Smooth muscle cell (in vitro differentiated cells): ENCODE measurements around the gene BIRC6. TPM values are rescaled to one million over a fixed set of nuclear protein-coding genes. Genes with fewer than 3 reads are reported as not detected.
A peak's percentile ranks its signal among the peaks of the same experiment; 100 is the strongest.

Experiments
- DNase-seq: peaks from one replicate; lab custom pipeline; 2025; ENCODE audit not compliant: unreplicated experiment; lab: John Stamatoyannopoulos, UW
- H2AFZ ChIP-seq: fragments of 200-600 bp; sonication (generic); 2 replicates; pipeline ENCODE4 v1.6.0; 2016; ENCODE audit warnings: antibody characterized with exemption, low read depth, mild to moderate bottlenecking
- H3F3A ChIP-seq: fragments of 200-600 bp; sonication (generic); 2 replicates; pipeline ENCODE4 v1.6.0; 2017; ENCODE audit warnings: antibody characterized with exemption, low read depth
- H3K27ac ChIP-seq: fragments of 200-600 bp; sonication (generic); 2 replicates; pipeline ENCODE4 v1.5.1; 2016; ENCODE audit warnings: low read depth, mild to moderate bottlenecking
- H3K27me3 ChIP-seq: fragments of 200-600 bp; sonication (generic); 2 replicates; pipeline ENCODE4 v1.6.1; 2016; ENCODE audit warnings: low read depth, mild to moderate bottlenecking
- H3K36me3 ChIP-seq: fragments of 200-600 bp; sonication (generic); 2 replicates; pipeline ENCODE4 v1.5.1; 2016; ENCODE audit warnings: low read depth
- H3K4me1 ChIP-seq: fragments of 200-600 bp; sonication (generic); 2 replicates; pipeline ENCODE4 v1.5.1; 2016; ENCODE audit warnings: low read depth
- H3K4me2 ChIP-seq: fragments of 200-600 bp; sonication (generic); 2 replicates; pipeline ENCODE4 v1.6.0; 2016; ENCODE audit warnings: mild to moderate bottlenecking
- H3K4me3 ChIP-seq: fragments of 200-600 bp; sonication (generic); 2 replicates; pipeline ENCODE4 v1.5.1; 2016; ENCODE audit warnings: mild to moderate bottlenecking
- H3K79me2 ChIP-seq: fragments of 200-600 bp; sonication (generic); 2 replicates; pipeline ENCODE4 v1.6.0; 2016; ENCODE audit warnings: low read depth, mild to moderate bottlenecking
- H3K9ac ChIP-seq: fragments of 200-600 bp; sonication (generic); 2 replicates; pipeline ENCODE4 v1.6.0; 2016; ENCODE audit warnings: low read depth
- H3K9me3 ChIP-seq: fragments of 200-600 bp; sonication (generic); replicated peaks from 2 replicates; pipeline ENCODE4 v1.5.1; 2016; ENCODE audit warnings: low read depth
- H4K20me1 ChIP-seq: fragments of 200-600 bp; sonication (generic); 2 replicates; pipeline ENCODE4 v1.6.0; 2016; ENCODE audit warnings: low read depth
- WGBS: methylation state at CpG from one replicate; pipeline ENCODE4 v1.1.7; 2016; ENCODE audit warnings: low lambda C conversion rate; 5-methylcytosine and 5-hydroxymethylcytosine counted together
- polyA plus RNA-seq: library from polyadenylated mRNA; unstranded; fragments of >200 nt; fragmentation: Nextera tagmentation; extraction: Ambion mirVana; gene quantifications from 2 replicates; pipeline ENCODE4 v1.2.1, GENCODE V29; 2016
- total RNA-seq: library from RNA; depleted of rRNA; stranded (reverse); fragments of >200 nt; gene quantifications from 2 replicates; pipeline ENCODE4 v1.2.3, GENCODE V29; 2014
- TF ChIP-seq, protein P1 (sequence below): fragments of 200-600 bp; sonication (generic); IDR thresholded peaks from 2 replicates; pipeline ENCODE4 v1.5.1; 2017; ENCODE audit warnings: borderline replicate concordance, mild to moderate bottlenecking, antibody characterized with exemption; ENCODE audit not compliant: insufficient read depth, poor library complexity, severe bottlenecking

BIRC6 gene
- total and polyA plus RNA-seq, 2 experiments from 2014 or later = 12.4 to 79.8 TPM

- Histone ChIP-seq H3K27me3 (no peaks in the 10 kb centered on the region), H2AFZ (no peak overlapping the region), H3K4me2 (no peak overlapping the region), H4K20me1 (no peaks in the 10 kb centered on the region), H3K4me1 (no peaks in the 10 kb centered on the region), H3K4me3 (no peak overlapping the region), H3K27ac (peak overlapping the region; percentile 14), H3K36me3 (peaks cover 49% of the 10 kb centered on the region), H3K9me3 (no peaks in the 10 kb centered on the region), H3K9ac (no peak overlapping the region), H3K79me2 (peaks cover 7% of the 10 kb centered on the region), H3F3A (no peaks in the 10 kb centered on the region)
- DNase-seq = no peak
- 96% methylated on average over 8 of the region's 8 CpGs for WGBS
- TF ChIP-seq, protein P1, sequence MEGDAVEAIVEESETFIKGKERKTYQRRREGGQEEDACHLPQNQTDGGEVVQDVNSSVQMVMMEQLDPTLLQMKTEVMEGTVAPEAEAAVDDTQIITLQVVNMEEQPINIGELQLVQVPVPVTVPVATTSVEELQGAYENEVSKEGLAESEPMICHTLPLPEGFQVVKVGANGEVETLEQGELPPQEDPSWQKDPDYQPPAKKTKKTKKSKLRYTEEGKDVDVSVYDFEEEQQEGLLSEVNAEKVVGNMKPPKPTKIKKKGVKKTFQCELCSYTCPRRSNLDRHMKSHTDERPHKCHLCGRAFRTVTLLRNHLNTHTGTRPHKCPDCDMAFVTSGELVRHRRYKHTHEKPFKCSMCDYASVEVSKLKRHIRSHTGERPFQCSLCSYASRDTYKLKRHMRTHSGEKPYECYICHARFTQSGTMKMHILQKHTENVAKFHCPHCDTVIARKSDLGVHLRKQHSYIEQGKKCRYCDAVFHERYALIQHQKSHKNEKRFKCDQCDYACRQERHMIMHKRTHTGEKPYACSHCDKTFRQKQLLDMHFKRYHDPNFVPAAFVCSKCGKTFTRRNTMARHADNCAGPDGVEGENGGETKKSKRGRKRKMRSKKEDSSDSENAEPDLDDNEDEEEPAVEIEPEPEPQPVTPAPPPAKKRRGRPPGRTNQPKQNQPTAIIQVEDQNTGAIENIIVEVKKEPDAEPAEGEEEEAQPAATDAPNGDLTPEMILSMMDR = no peak
These were observed 122.2 kb downstream of the BIRC6 start for GRCh38 chr2:32478889-32479620.

GRCh38 chr2:32479993-32480392, 123.2 kb downstream of the BIRC6 start:
- no peaks in the 10 kb centered on the region for H3F3A ChIP-seq
- H3K27me3 ChIP-seq = no peaks in the 10 kb centered on the region
- H3K9ac ChIP-seq = no peak overlapping the region
- H4K20me1 ChIP-seq = no peaks in the 10 kb centered on the region
- H3K4me3 ChIP-seq = no peak overlapping the region
- WGBS = 95% methylated on average over 5 of the region's 5 CpGs
- DNase-seq = no peak
- no peak overlapping the region for H2AFZ ChIP-seq
- TF ChIP-seq, protein P1 = no peak
- H3K36me3 ChIP-seq = peaks cover 46% of the 10 kb centered on the region
- no peaks in the 10 kb centered on the region for H3K9me3 ChIP-seq
- no peak overlapping the region for H3K27ac ChIP-seq
- no peaks in the 10 kb centered on the region for H3K4me1 ChIP-seq
- peaks cover 5% of the 10 kb centered on the region for H3K79me2 ChIP-seq
- H3K4me2 ChIP-seq = no peak overlapping the region

- no peak for DNase-seq
- no peaks in the 10 kb centered on the region for H3K4me1 ChIP-seq
- WGBS = 95% methylated on average over 4 of the region's 4 CpGs
- TF ChIP-seq, protein P1 = no peak
- no peak overlapping the region for H3K27ac ChIP-seq
- H3K36me3 ChIP-seq = peaks cover 46% of the 10 kb centered on the region
- H3K27me3 ChIP-seq = no peaks in the 10 kb centered on the region
- H3F3A ChIP-seq = no peaks in the 10 kb centered on the region
- H3K4me3 ChIP-seq = no peak overlapping the region
- H3K9ac ChIP-seq = no peak overlapping the region
- no peaks in the 10 kb centered on the region for H3K9me3 ChIP-seq
- peaks cover 5% of the 10 kb centered on the region for H3K79me2 ChIP-seq
- H2AFZ ChIP-seq = no peak overlapping the region
- no peak overlapping the region for H3K4me2 ChIP-seq
- peaks cover 8% of the 10 kb centered on the region for H4K20me1 ChIP-seq
These were observed 125.6 kb downstream of the BIRC6 start for GRCh38 chr2:32482471-32482870.

GRCh38 chr2:32484937-32485336, 128.1 kb downstream of the BIRC6 start:
- Histone ChIP-seq H3K27ac (peak overlapping the region; percentile 81), H3K4me2 (peak overlapping the region; percentile 25), H3K9ac (peak overlapping the region; percentile 48), H3K4me1 (no peaks in the 10 kb centered on the region), H3K79me2 (peaks cover 5% of the 10 kb centered on the region), H3K36me3 (peaks cover 31% of the 10 kb centered on the region), H4K20me1 (peaks cover 8% of the 10 kb centered on the region), H3K27me3 (no peaks in the 10 kb centered on the region), H3K9me3 (no peaks in the 10 kb centered on the region), H2AFZ (no peak overlapping the region), H3F3A (no peaks in the 10 kb centered on the region), H3K4me3 (no peak overlapping the region)
- TF ChIP-seq, protein P1 = no peak
- WGBS = 19% methylated on average over 4 of the region's 4 CpGs
- no peak for DNase-seq
